Bronchial epithelial cell (primary cell): ENCODE data around the gene ACKR2. TPM values are rescaled to one million over a fixed set of nuclear protein-coding genes. Genes with fewer than 3 reads are reported as not detected.
A peak's percentile ranks its signal among the peaks of the same experiment; 100 is the strongest.

Experiments
- DNase-seq: peaks from one replicate; pipeline ENCODE4 v3.0.0-alpha.2; 2010; ENCODE audit warnings: low read depth
- FAIRE-seq: peaks from 2 replicates; lab custom pipeline; 2011; peaks lifted over from hg19 to GRCh38; lab: Jason Lieb, UNC
- H3K27me3 ChIP-seq: 2 replicates; pipeline ENCODE4 v1.5.1; 2011; ENCODE audit warnings: low read length; ENCODE audit not compliant: control insufficient read depth, insufficient read depth
- H3K36me3 ChIP-seq: 2 replicates; pipeline ENCODE4 v1.5.1; 2011; ENCODE audit warnings: low read length; ENCODE audit not compliant: control insufficient read depth, insufficient read depth
- H3K4me3 ChIP-seq: 2 replicates; pipeline ENCODE4 v1.5.1; 2011; ENCODE audit warnings: mild to moderate bottlenecking, low read depth, low read length, control low read depth
- CTCF ChIP-seq: IDR thresholded peaks from 2 replicates; pipeline ENCODE4 v1.5.1; 2011; ENCODE audit warnings: mild to moderate bottlenecking, moderate library complexity, low read length, control low read depth, inconsistent platforms; ENCODE audit not compliant: insufficient read depth, severe bottlenecking
- total RNA-seq: library from RNA; depleted of rRNA; stranded (reverse); fragments of >200 nt; gene quantifications from 2 replicates; pipeline ENCODE4 v1.2.1, GENCODE V29; 2014

ACKR2 gene
- total RNA-seq, 1 donor from 2014 or later = 1.3 TPM

DNA sequence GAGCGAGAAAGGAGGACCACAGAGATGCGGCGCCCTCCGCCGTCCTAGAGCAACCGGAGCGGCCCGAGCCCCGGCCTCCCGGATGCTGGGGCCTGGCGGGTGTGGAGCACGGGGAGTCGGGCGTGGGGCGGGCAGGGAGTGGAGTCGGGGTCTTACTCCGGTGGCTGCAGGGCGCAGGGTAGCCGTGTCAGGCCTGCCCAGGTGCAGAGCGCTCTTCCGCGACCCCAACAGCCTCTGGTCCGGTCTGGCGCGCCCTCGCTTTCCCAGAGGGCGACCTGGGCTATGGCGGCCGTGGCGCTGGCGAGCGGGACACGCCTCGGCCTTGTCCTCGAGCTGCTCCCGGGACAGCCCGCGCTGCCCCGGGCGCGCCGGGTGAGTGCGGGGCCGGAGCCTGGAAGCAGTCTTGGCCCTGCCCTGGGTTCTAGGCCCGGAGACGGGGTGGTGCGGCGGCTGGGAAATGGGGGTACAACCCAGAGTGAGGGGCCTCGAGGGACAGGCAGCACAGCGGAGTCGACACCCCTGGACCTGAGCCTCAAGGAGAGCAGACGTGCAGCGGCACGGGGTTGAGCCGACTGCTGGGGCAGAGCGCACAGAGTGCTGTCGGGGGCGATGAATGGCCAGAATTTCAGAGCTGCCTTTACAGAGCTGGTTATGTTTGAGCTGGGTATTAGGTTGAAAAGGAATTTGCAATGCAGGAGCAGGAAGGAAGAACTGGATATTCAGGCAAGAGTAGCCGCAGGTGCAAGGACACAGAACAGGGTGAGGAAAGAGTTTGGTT is 97.0 kb downstream of the ACKR2 start, which contains the start of gene ZNF662:
Gene ZNF662, plus strand, starts transcription at position 73 of the 778 bp plus-strand sequence. CDS start 1,973 bp downstream, outside the sequence.
- Histone ChIP-seq H3K36me3 (no peaks in the 10 kb centered on the region), H3K27me3 (peaks cover 7% of the 10 kb centered on the region), H3K4me3 (peak within 1 kb of the TSS; percentile 43)
- TF ChIP-seq CTCF = peak; percentile 1
- FAIRE-seq = no peak
- no peak for DNase-seq

GRCh38 chr3:42906848-42907183 is 97.6 kb downstream of the ACKR2 start:
- TF ChIP-seq CTCF = no peak
- no peaks in the 10 kb centered on the region for H3K36me3 ChIP-seq
- H3K4me3 ChIP-seq = no peak overlapping the region
- H3K27me3 ChIP-seq = peaks cover 7% of the 10 kb centered on the region
- no peak for DNase-seq
- FAIRE-seq = peak; percentile 89

DNA sequence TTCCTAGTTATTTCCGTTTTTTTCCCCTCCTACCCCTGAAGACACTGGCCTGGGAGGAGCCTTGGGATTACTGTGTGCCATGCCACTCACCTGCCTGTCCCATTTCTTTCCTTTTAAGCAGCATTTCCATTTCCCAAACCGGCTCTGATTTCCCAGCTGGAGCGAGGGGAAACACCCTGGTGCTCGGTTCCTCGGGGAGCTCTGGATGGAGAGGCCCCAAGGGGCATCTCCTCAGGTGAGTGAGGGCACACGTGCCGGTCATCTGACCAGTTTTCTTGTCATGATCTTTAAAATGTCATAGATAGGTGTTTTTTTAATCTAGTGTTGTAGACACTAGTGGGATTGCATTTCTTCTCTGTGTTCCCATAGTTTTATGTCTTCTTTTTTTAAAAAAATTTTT is 99.4 kb downstream of the ACKR2 start:
- TF ChIP-seq CTCF = no peak
- FAIRE-seq = no peak

DNA sequence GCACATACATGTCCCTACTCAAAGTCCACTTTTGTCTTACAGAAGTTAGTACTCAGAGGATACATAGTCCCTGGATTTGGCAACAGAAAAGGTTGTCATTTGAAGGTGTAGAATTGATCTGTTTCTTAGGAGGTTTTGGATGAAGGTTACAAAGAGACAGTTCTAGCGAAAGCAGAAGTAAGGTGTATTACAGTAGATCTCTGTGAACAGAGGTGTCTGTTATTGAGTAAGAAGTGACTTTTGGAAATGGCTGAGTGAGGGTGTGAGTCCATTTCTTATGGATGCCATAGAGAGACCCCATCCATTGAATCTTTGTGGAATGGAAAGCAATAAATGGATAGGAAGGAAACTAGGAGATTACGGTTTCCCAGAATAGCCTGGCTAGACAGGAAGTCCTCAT is 102.3 kb downstream of the ACKR2 start:
- FAIRE-seq (no peak), DNase-seq (no peak)
- H3K27me3 ChIP-seq = peaks cover 2% of the 10 kb centered on the region
- no peak for TF ChIP-seq CTCF
- no peak overlapping the region for H3K4me3 ChIP-seq
- no peaks in the 10 kb centered on the region for H3K36me3 ChIP-seq

More for the DNA sequence above, 99.4 kb downstream of the ACKR2 start:
- H3K27me3 ChIP-seq = peaks cover 7% of the 10 kb centered on the region
- DNase-seq = no peak
- no peaks in the 10 kb centered on the region for H3K36me3 ChIP-seq
- no peak overlapping the region for H3K4me3 ChIP-seq

GRCh38 chr3:42914771-42915515 is 105.7 kb downstream of the ACKR2 start:
- DNase-seq (no peak), FAIRE-seq (peak; percentile 55)
- Histone ChIP-seq H3K4me3 (no peak overlapping the region), H3K36me3 (no peaks in the 10 kb centered on the region), H3K27me3 (no peaks in the 10 kb centered on the region)
- no peak for TF ChIP-seq CTCF

Other genes with a start within 250 kb of the ACKR2 start
- 44.7 and 55.0 TPM in 2 replicates for gene SEC22C, start 227.5 kb upstream of the ACKR2 start, total RNA-seq
- 22.1 and 25.0 TPM in 2 replicates for gene SS18L2, start 218.6 kb upstream of the ACKR2 start, total RNA-seq
- 33.4 and 36.4 TPM in 2 replicates for gene NKTR, start 208.8 kb upstream of the ACKR2 start, total RNA-seq
- 5.8 and 7.6 TPM in 2 replicates for gene ZBTB47, start 155.7 kb upstream of the ACKR2 start, total RNA-seq
- not detected in 2 replicates for gene KLHL40, start 123.9 kb upstream of the ACKR2 start, total RNA-seq
- not detected in 2 replicates for gene HHATL, start 106.6 kb upstream of the ACKR2 start, total RNA-seq
- gene CCDC13, start 36.2 kb upstream of the ACKR2 start, total RNA-seq = 1.4 and 1.6 TPM in 2 replicates
- gene HIGD1A, start 5.0 kb upstream of the ACKR2 start, total RNA-seq = 219 and 291 TPM in 2 replicates
- gene CYP8B1, start 66.4 kb downstream of the ACKR2 start, total RNA-seq = not detected in 2 replicates
- 1.0 and 1.3 TPM in 2 replicates for gene ZNF662, start 96.7 kb downstream of the ACKR2 start, total RNA-seq
- 0.77 and 1.1 TPM in 2 replicates for gene GASK1A, start 169.9 kb downstream of the ACKR2 start, total RNA-seq